ENCODE data around the gene WDR37.
"Not testable (repeated sequence)": the region's sequence is repeated elsewhere in the genome, so short reads cannot be mapped to it uniquely, and the experiment has no call there.

The WDR37 gene

GRCh38 chr10:1161315-1161673 lies 105.1 kb downstream of the WDR37 start:
- H3K4me1 ChIP-seq (ENCODE audit: control insufficient read depth, insufficient read depth, low read length, poor library complexity, severe bottlenecking); H3K36me3 ChIP-seq (ENCODE audit: control insufficient read depth, insufficient read depth, low read length); H3K27ac ChIP-seq (ENCODE audit: insufficient read depth, low read length, poor library complexity, severe bottlenecking); H3K4me3 ChIP-seq (ENCODE audit: insufficient read depth, low read depth, low read length, poor library complexity, severe bottlenecking); H3K9me3 ChIP-seq (ENCODE audit: control insufficient read depth, low read length); H3K27me3 ChIP-seq (replicated peaks; ENCODE audit: control insufficient read depth, insufficient read depth, low read length, poor library complexity, severe bottlenecking); DNase-seq: not testable (repeated sequence)

- H3K4me3 ChIP-seq (ENCODE audit: insufficient read depth, low read depth, low read length, poor library complexity, severe bottlenecking), result no peak overlapping the region
- no peak overlapping the region for H3K27ac ChIP-seq (ENCODE audit: insufficient read depth, low read length, poor library complexity, severe bottlenecking)
- no peaks in the 10 kb centered on the region for H3K36me3 ChIP-seq (ENCODE audit: control insufficient read depth, insufficient read depth, low read length)
- H3K4me1 ChIP-seq (ENCODE audit: control insufficient read depth, insufficient read depth, low read length, poor library complexity, severe bottlenecking), result no peaks in the 10 kb centered on the region
- no peaks in the 10 kb centered on the region for H3K27me3 ChIP-seq (replicated peaks; ENCODE audit: control insufficient read depth, insufficient read depth, low read length, poor library complexity, severe bottlenecking)
- no peak for DNase-seq
- H3K9me3 ChIP-seq (ENCODE audit: control insufficient read depth, low read length), result no peaks in the 10 kb centered on the region
Observed at GRCh38 chr10:1162481-1163203, 106.5 kb downstream of the WDR37 start.

GRCh38 chr10:1163204-1163660 lies 107.0 kb downstream of the WDR37 start:
- Histone ChIP-seq H3K9me3 (ENCODE audit: control insufficient read depth, low read length) (no peaks in the 10 kb centered on the region), H3K4me1 (ENCODE audit: control insufficient read depth, insufficient read depth, low read length, poor library complexity, severe bottlenecking) (no peaks in the 10 kb centered on the region), H3K27me3 (replicated peaks; ENCODE audit: control insufficient read depth, insufficient read depth, low read length, poor library complexity, severe bottlenecking) (no peaks in the 10 kb centered on the region), H3K4me3 (ENCODE audit: insufficient read depth, low read depth, low read length, poor library complexity, severe bottlenecking) (no peak overlapping the region), H3K27ac (ENCODE audit: insufficient read depth, low read length, poor library complexity, severe bottlenecking) (no peak overlapping the region), H3K36me3 (ENCODE audit: control insufficient read depth, insufficient read depth, low read length) (no peaks in the 10 kb centered on the region)
- DNase-seq, result no peak

- H3K9me3 ChIP-seq (ENCODE audit: control insufficient read depth, low read length), result no peaks in the 10 kb centered on the region
Observed at GRCh38 chr10:1163831-1164230, 107.6 kb downstream of the WDR37 start.

GRCh38 chr10:1166101-1166827 lies 110.1 kb downstream of the WDR37 start:
- DNase-seq, result no peak
- H3K4me3 ChIP-seq (ENCODE audit: insufficient read depth, low read depth, low read length, poor library complexity, severe bottlenecking), result no peak overlapping the region
- no peaks in the 10 kb centered on the region for H3K9me3 ChIP-seq (ENCODE audit: control insufficient read depth, low read length)
- H3K36me3 ChIP-seq (ENCODE audit: control insufficient read depth, insufficient read depth, low read length), result no peaks in the 10 kb centered on the region
- H3K4me1 ChIP-seq (ENCODE audit: control insufficient read depth, insufficient read depth, low read length, poor library complexity, severe bottlenecking), result no peaks in the 10 kb centered on the region
- H3K27me3 ChIP-seq (replicated peaks; ENCODE audit: control insufficient read depth, insufficient read depth, low read length, poor library complexity, severe bottlenecking), result no peaks in the 10 kb centered on the region
- H3K27ac ChIP-seq (ENCODE audit: insufficient read depth, low read length, poor library complexity, severe bottlenecking), result no peak overlapping the region

More at GRCh38 chr10:1163831-1164230, 107.6 kb downstream of the WDR37 start:
- Histone ChIP-seq H3K27ac (ENCODE audit: insufficient read depth, low read length, poor library complexity, severe bottlenecking) (no peak overlapping the region), H3K36me3 (ENCODE audit: control insufficient read depth, insufficient read depth, low read length) (no peaks in the 10 kb centered on the region), H3K27me3 (replicated peaks; ENCODE audit: control insufficient read depth, insufficient read depth, low read length, poor library complexity, severe bottlenecking) (no peaks in the 10 kb centered on the region), H3K4me1 (ENCODE audit: control insufficient read depth, insufficient read depth, low read length, poor library complexity, severe bottlenecking) (no peaks in the 10 kb centered on the region), H3K4me3 (ENCODE audit: insufficient read depth, low read depth, low read length, poor library complexity, severe bottlenecking) (no peak overlapping the region)
- DNase-seq, result no peak

GRCh38 chr10:1166828-1167275 lies 110.7 kb downstream of the WDR37 start:
- H3K27ac ChIP-seq (ENCODE audit: insufficient read depth, low read length, poor library complexity, severe bottlenecking), result no peak overlapping the region
- H3K36me3 ChIP-seq (ENCODE audit: control insufficient read depth, insufficient read depth, low read length), result no peaks in the 10 kb centered on the region
- no peaks in the 10 kb centered on the region for H3K4me1 ChIP-seq (ENCODE audit: control insufficient read depth, insufficient read depth, low read length, poor library complexity, severe bottlenecking)
- no peaks in the 10 kb centered on the region for H3K27me3 ChIP-seq (replicated peaks; ENCODE audit: control insufficient read depth, insufficient read depth, low read length, poor library complexity, severe bottlenecking)
- H3K9me3 ChIP-seq (ENCODE audit: control insufficient read depth, low read length), result no peaks in the 10 kb centered on the region
- DNase-seq, result no peak
- H3K4me3 ChIP-seq (ENCODE audit: insufficient read depth, low read depth, low read length, poor library complexity, severe bottlenecking), result no peak overlapping the region

- H3K4me3 ChIP-seq (ENCODE audit: insufficient read depth, low read depth, low read length, poor library complexity, severe bottlenecking), result no peak overlapping the region
- no peak overlapping the region for H3K27ac ChIP-seq (ENCODE audit: insufficient read depth, low read length, poor library complexity, severe bottlenecking)
- no peak for DNase-seq
- H3K9me3 ChIP-seq (ENCODE audit: control insufficient read depth, low read length), result no peaks in the 10 kb centered on the region
- H3K36me3 ChIP-seq (ENCODE audit: control insufficient read depth, insufficient read depth, low read length), result no peaks in the 10 kb centered on the region
- no peaks in the 10 kb centered on the region for H3K27me3 ChIP-seq (replicated peaks; ENCODE audit: control insufficient read depth, insufficient read depth, low read length, poor library complexity, severe bottlenecking)
- H3K4me1 ChIP-seq (ENCODE audit: control insufficient read depth, insufficient read depth, low read length, poor library complexity, severe bottlenecking), result no peaks in the 10 kb centered on the region
Observed at GRCh38 chr10:1168763-1169162, 112.6 kb downstream of the WDR37 start.

GRCh38 chr10:1169186-1169885 lies 113.2 kb downstream of the WDR37 start:
- no peaks in the 10 kb centered on the region for H3K27me3 ChIP-seq (replicated peaks; ENCODE audit: control insufficient read depth, insufficient read depth, low read length, poor library complexity, severe bottlenecking)
- no peaks in the 10 kb centered on the region for H3K4me1 ChIP-seq (ENCODE audit: control insufficient read depth, insufficient read depth, low read length, poor library complexity, severe bottlenecking)
- no peaks in the 10 kb centered on the region for H3K9me3 ChIP-seq (ENCODE audit: control insufficient read depth, low read length)
- DNase-seq, result no peak
- no peaks in the 10 kb centered on the region for H3K36me3 ChIP-seq (ENCODE audit: control insufficient read depth, insufficient read depth, low read length)
- no peak overlapping the region for H3K27ac ChIP-seq (ENCODE audit: insufficient read depth, low read length, poor library complexity, severe bottlenecking)
- H3K4me3 ChIP-seq (ENCODE audit: insufficient read depth, low read depth, low read length, poor library complexity, severe bottlenecking), result no peak overlapping the region

- Histone ChIP-seq H3K9me3 (ENCODE audit: control insufficient read depth, low read length) (no peaks in the 10 kb centered on the region), H3K36me3 (ENCODE audit: control insufficient read depth, insufficient read depth, low read length) (no peaks in the 10 kb centered on the region), H3K4me1 (ENCODE audit: control insufficient read depth, insufficient read depth, low read length, poor library complexity, severe bottlenecking) (no peaks in the 10 kb centered on the region), H3K27ac (ENCODE audit: insufficient read depth, low read length, poor library complexity, severe bottlenecking) (no peak overlapping the region), H3K4me3 (ENCODE audit: insufficient read depth, low read depth, low read length, poor library complexity, severe bottlenecking) (no peak overlapping the region), H3K27me3 (replicated peaks; ENCODE audit: control insufficient read depth, insufficient read depth, low read length, poor library complexity, severe bottlenecking) (no peaks in the 10 kb centered on the region)
- DNase-seq, result no peak
Observed at GRCh38 chr10:1169981-1170866, 114.0 kb downstream of the WDR37 start.
